Memory B cell (primary cell): ENCODE measurements around the gene UBQLN2.
"Not testable (repeated sequence)": the region's sequence is repeated elsewhere in the genome, so short reads cannot be mapped to it uniquely, and the experiment has no call there.

Source experiments
- ATAC-seq: fragments of 150-1000 bp; cut with Tn5 transposase; 2 replicates; pipeline ENCODE4 v1.10.0; 2021; ENCODE audit warnings: low read depth, mild to moderate bottlenecking, moderate library complexity
- DNase-seq, 2 donors: peaks; one replicate each; pipeline ENCODE4 v3.0.0; 2022; ENCODE audit warnings: low spot score in 2 of 2
- H3K27ac Mint-ChIP-seq: one replicate; pipeline ENCODE4 v1.8.0; 2022; ENCODE audit warnings: mild to moderate bottlenecking, moderate library complexity, mixed read lengths
- H3K27me3 Mint-ChIP-seq: one replicate; pipeline ENCODE4 v1.8.0; 2022; ENCODE audit warnings: mixed read lengths
- H3K36me3 Mint-ChIP-seq: one replicate; pipeline ENCODE4 v1.8.0; 2022; ENCODE audit warnings: mild to moderate bottlenecking, mixed read lengths
- H3K4me1 Mint-ChIP-seq: one replicate; pipeline ENCODE4 v1.8.0; 2022; ENCODE audit warnings: mixed read lengths
- H3K4me3 Mint-ChIP-seq: one replicate; pipeline ENCODE4 v1.8.0; 2022; ENCODE audit warnings: mild to moderate bottlenecking, moderate library complexity, mixed read lengths
- H3K9me3 Mint-ChIP-seq: one replicate; pipeline ENCODE4 v1.8.0; 2022; ENCODE audit warnings: mixed read lengths

The UBQLN2 gene

GRCh38 chrX:56563231-56564161 is at the start of gene UBQLN2:
UBQLN2 (plus strand) TSS chrX:56563627; CDS start chrX:56563874, 247 bp downstream.
- Mint-ChIP-seq H3K9me3 (no peaks in the 10 kb centered on the region), H3K4me3 (peak within 1 kb of the TSS; percentile 88), H3K36me3 (peaks cover 3% of the 10 kb centered on the region), H3K27me3 (no peaks in the 10 kb centered on the region), H3K27ac (peak within 1 kb of the TSS; percentile 96), H3K4me1 (peaks cover 10% of the 10 kb centered on the region)
- ATAC-seq (peak; percentile 78), DNase-seq (peak; percentile 63)

DNA sequence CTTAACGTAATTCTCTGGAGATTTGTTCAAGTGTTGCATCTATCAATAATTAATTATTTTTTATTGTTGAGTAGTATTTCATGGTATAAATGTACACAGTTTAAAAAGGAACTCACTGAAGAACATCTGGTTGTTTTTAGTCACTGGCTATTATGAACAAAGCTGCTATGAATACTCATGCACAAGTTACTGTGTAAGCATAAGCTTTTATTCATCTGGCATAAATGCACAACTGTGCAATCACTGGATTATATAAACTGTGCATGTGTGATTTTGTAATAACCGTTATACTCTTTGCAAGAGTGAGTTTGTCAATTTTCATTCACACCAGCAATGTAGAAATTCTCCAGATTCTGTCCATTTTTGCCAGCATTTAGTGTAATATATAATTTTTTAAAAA is 43.8 kb upstream of the UBQLN2 start:
- H3K4me1 Mint-ChIP-seq, result peaks cover 3% of the 10 kb centered on the region
- H3K27me3 Mint-ChIP-seq, result peaks cover 3% of the 10 kb centered on the region
- H3K9me3 Mint-ChIP-seq, result no peaks in the 10 kb centered on the region

GRCh38 chrX:56529482-56530007 is 33.9 kb upstream of the UBQLN2 start:
- not testable (repeated sequence) for DNase-seq, H3K36me3 Mint-ChIP-seq, H3K4me3 Mint-ChIP-seq, H3K27ac Mint-ChIP-seq, H3K9me3 Mint-ChIP-seq, ATAC-seq, H3K4me1 Mint-ChIP-seq, H3K27me3 Mint-ChIP-seq

More for the DNA sequence above, 43.8 kb upstream of the UBQLN2 start:
- no peaks in the 10 kb centered on the region for H3K36me3 Mint-ChIP-seq
- no peak for DNase-seq
- no peak for ATAC-seq
- H3K4me3 Mint-ChIP-seq, result no peak overlapping the region
- no peak overlapping the region for H3K27ac Mint-ChIP-seq

DNA sequence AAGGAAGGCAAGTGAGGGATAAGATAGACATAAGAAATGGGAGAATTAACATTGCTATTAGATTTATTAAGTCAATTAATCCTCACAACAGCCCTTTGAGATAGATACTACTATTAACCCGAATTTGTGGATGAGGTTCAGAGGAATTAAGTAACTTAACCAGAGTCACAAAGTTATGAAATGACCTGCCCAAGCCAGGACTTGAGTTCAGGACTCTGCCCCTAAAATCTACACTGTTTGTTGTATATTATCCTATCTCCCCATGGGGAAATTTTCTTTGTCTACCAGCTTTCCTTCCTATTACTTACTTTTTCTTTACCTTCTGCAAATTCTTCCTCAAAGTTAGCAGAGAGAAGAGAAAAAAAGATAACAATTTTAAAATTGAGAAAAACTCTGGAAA is 33.4 kb upstream of the UBQLN2 start:
- Mint-ChIP-seq H3K27me3 (peaks cover 3% of the 10 kb centered on the region), H3K4me3 (no peak overlapping the region), H3K4me1 (no peaks in the 10 kb centered on the region), H3K36me3 (no peaks in the 10 kb centered on the region), H3K9me3 (peaks cover 2% of the 10 kb centered on the region), H3K27ac (no peak overlapping the region)
- DNase-seq (no peak), ATAC-seq (no peak)

DNA sequence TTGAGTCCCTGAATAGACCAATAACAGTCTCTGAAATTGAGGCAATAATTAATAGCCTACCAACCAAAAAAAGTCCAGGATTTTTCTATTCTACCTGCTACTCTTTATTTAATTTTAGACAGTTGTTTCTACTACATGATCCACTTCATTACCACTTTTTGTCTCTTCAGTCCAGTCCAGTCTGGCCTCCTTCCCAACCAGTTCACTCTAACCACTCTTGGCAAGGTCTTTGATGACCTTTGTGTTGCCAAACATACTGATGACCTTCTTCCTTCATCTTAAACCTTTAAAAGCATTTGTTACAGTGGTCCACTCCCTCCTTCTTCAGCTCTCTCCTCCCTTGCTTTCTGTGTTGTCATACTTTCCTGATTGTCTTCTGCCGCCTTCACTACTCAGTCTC is 12.8 kb upstream of the UBQLN2 start:
- H3K36me3 Mint-ChIP-seq, result peaks cover 2% of the 10 kb centered on the region

DNA sequence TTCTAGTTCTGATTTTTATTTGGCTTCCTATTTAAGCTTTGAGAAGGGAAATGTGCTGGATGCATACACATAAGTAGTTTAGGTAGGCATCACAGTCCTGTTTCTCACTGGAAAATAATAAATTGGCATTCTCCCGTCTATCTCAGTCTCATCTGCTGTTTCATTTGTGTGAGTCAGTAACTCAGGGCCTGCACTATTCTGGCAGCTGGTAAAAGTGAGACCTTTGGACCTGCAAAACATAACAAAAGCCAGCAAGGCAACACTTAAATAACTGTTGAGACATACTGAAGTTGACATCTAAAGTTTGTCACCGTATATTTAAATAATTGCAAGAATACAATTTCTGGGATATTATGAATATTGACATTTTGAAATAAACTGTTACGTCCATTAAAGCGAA is 8.6 kb upstream of the UBQLN2 start:
- Mint-ChIP-seq H3K27ac (no peak overlapping the region), H3K27me3 (no peaks in the 10 kb centered on the region), H3K36me3 (no peaks in the 10 kb centered on the region), H3K9me3 (no peaks in the 10 kb centered on the region), H3K4me1 (no peaks in the 10 kb centered on the region), H3K4me3 (no peak overlapping the region)
- ATAC-seq (no peak), DNase-seq (no peak)

More for the DNA sequence above, 12.8 kb upstream of the UBQLN2 start:
- H3K9me3 Mint-ChIP-seq, result peaks cover 3% of the 10 kb centered on the region
- DNase-seq (no peak), ATAC-seq (no peak)
- H3K27me3 Mint-ChIP-seq, result no peaks in the 10 kb centered on the region
- no peaks in the 10 kb centered on the region for H3K4me1 Mint-ChIP-seq
- no peak overlapping the region for H3K4me3 Mint-ChIP-seq
- H3K27ac Mint-ChIP-seq, result no peak overlapping the region

GRCh38 chrX:56557376-56557929 is 6.0 kb upstream of the UBQLN2 start:
- Mint-ChIP-seq H3K9me3 (no peaks in the 10 kb centered on the region), H3K4me3 (no peak overlapping the region), H3K27me3 (no peaks in the 10 kb centered on the region), H3K27ac (no peak overlapping the region), H3K4me1 (no peaks in the 10 kb centered on the region), H3K36me3 (no peaks in the 10 kb centered on the region)
- no peak for ATAC-seq
- no peak for DNase-seq

GRCh38 chrX:56564164-56564885 is 898 bp downstream of the UBQLN2 start:
- no peaks in the 10 kb centered on the region for H3K27me3 Mint-ChIP-seq
- H3K4me3 Mint-ChIP-seq, result peak overlapping the region; percentile 88
- H3K36me3 Mint-ChIP-seq, result peaks cover 3% of the 10 kb centered on the region
- H3K27ac Mint-ChIP-seq, result peak overlapping the region; percentile 96
- ATAC-seq, result peak; percentile 3
- H3K9me3 Mint-ChIP-seq, result no peaks in the 10 kb centered on the region
- H3K4me1 Mint-ChIP-seq, result peaks cover 15% of the 10 kb centered on the region
- peak in 1 of 2 donors; percentile 10 for DNase-seq

DNA sequence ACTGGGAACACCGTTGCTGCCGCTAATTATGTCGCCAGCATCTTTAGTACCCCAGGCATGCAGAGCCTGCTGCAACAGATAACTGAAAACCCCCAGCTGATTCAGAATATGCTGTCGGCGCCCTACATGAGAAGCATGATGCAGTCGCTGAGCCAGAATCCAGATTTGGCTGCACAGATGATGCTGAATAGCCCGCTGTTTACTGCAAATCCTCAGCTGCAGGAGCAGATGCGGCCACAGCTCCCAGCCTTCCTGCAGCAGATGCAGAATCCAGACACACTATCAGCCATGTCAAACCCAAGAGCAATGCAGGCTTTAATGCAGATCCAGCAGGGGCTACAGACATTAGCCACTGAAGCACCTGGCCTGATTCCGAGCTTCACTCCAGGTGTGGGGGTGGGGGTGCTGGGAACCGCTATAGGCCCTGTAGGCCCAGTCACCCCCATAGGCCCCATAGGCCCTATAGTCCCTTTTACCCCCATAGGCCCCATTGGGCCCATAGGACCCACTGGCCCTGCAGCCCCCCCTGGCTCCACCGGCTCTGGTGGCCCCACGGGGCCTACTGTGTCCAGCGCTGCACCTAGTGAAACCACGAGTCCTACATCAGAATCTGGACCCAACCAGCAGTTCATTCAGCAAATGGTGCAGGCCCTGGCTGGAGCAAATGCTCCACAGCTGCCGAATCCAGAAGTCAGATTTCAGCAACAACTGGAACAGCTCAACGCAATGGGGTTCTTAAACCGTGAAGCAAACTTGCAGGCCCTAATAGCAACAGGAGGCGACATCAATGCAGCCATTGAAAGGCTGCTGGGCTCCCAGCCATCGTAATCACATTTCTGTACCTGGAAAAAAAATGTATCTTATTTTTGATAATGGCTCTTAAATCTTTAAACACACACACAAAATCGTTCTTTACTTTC is 1.8 kb downstream of the UBQLN2 start:
- Mint-ChIP-seq H3K9me3 (no peaks in the 10 kb centered on the region), H3K4me3 (peak overlapping the region; percentile 88), H3K27me3 (no peaks in the 10 kb centered on the region), H3K4me1 (peaks cover 18% of the 10 kb centered on the region), H3K36me3 (peaks cover 3% of the 10 kb centered on the region), H3K27ac (peak overlapping the region; percentile 96)
- DNase-seq (no peak), ATAC-seq (no peak)

DNA sequence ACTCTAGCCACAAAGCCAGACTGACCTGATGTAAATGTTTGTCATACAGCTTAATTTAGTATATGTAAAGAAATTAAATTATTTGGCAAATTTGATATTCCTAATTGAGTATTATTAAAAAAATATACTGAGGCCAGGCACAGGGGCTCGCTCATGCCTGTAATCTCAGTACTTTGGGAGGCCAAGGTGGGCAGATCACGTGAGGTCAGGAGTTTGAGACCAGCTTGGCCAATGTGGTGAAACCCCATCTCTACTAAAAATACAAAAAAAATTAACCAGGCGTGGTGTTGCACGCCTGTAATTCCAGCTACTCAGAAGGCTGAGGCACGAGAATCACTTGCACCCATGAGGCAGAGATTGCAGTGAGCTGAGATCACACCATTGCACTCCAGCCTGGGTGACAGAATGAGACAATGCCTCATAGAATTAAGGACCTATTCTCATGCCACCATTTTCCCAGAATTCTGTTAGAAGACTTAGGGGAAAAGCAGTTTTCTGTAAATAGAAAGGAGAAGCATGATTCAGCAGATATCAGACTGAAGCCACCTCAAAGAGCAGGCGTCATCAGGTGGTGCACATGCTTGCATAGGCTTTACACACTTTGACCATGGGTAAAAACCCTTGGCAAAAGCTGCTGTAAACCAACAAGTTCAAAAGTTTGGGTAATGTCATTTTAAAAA is 6.1 kb downstream of the UBQLN2 start:
- DNase-seq (no peak), ATAC-seq (peak; percentile 45)
- Mint-ChIP-seq H3K4me1 (peaks cover 21% of the 10 kb centered on the region), H3K36me3 (peaks cover 3% of the 10 kb centered on the region), H3K4me3 (no peak overlapping the region), H3K27ac (no peak overlapping the region), H3K27me3 (no peaks in the 10 kb centered on the region), H3K9me3 (no peaks in the 10 kb centered on the region)

GRCh38 chrX:56572975-56573374 is 9.5 kb downstream of the UBQLN2 start:
- no peaks in the 10 kb centered on the region for H3K9me3 Mint-ChIP-seq
- peaks cover 2% of the 10 kb centered on the region for H3K36me3 Mint-ChIP-seq
- ATAC-seq (no peak), DNase-seq (no peak)
- no peak overlapping the region for H3K27ac Mint-ChIP-seq
- H3K27me3 Mint-ChIP-seq, result no peaks in the 10 kb centered on the region
- H3K4me1 Mint-ChIP-seq, result peaks cover 22% of the 10 kb centered on the region
- H3K4me3 Mint-ChIP-seq, result no peak overlapping the region

DNA sequence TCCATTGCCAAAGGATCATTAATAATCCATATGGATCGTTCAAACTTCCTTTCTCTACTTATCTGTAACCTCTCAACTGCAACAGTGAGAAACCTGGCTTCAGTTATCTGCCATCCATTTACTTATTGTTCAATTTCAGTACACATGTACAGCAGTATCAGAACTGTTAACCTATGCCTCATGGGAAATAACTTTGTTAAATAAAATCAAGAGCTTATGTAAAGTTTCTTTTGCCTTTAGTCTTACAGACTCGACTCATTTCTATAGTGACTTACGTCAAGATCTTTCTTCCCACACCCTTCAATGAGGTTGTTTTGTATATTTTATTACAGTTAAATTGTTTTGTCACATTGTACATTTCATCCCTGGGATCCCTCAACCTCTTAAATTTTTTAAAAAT is 11.4 kb downstream of the UBQLN2 start:
- Mint-ChIP-seq H3K27me3 (no peaks in the 10 kb centered on the region), H3K9me3 (no peaks in the 10 kb centered on the region), H3K27ac (peak overlapping the region; percentile 10), H3K4me3 (no peak overlapping the region), H3K36me3 (peaks cover 14% of the 10 kb centered on the region), H3K4me1 (peaks cover 24% of the 10 kb centered on the region)
- DNase-seq (no peak), ATAC-seq (no peak)

DNA sequence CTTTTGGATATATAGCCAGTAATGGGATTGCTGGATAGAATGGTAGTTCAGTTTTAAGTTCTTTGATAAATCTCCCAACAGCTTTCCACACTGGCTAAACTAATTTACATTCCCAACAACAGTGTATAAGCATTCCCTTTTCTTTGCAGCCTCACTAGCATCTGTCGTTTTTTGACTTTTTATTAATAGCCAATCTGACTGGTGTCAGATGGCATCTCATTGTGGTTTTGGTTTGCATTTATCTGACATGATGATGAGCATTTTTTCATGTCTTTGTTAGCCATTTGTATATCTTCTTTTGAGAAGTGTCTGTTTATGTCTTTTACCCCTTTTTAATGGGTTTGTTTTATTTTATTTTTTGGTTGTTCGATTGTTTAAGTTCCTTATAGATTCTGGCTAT is 13.3 kb downstream of the UBQLN2 start:
- H3K36me3 Mint-ChIP-seq, result peaks cover 24% of the 10 kb centered on the region
- no peak overlapping the region for H3K27ac Mint-ChIP-seq
- ATAC-seq (no peak), DNase-seq (no peak)
- no peaks in the 10 kb centered on the region for H3K9me3 Mint-ChIP-seq
- no peaks in the 10 kb centered on the region for H3K27me3 Mint-ChIP-seq
- H3K4me1 Mint-ChIP-seq, result peaks cover 24% of the 10 kb centered on the region
- no peak overlapping the region for H3K4me3 Mint-ChIP-seq
